HG02870 (cell line): ENCODE results near the gene HNRNPR.
A peak's percentile ranks its signal among the peaks of the same experiment; 100 is the strongest.

Source experiments
- ATAC-seq: cut with Tn5 transposase; IDR thresholded peaks from one replicate; pipeline ENCODE4 v1.9.1; 2021; ENCODE audit warnings: mild to moderate bottlenecking, moderate library complexity; ENCODE audit not compliant: unreplicated experiment

Gene HNRNPR

GRCh38 chr1:23369335-23370013, 25.4 kb upstream of the HNRNPR start, which contains the start of gene ZNF436:
TSS of gene ZNF436 (minus strand) at chr1:23369836. CDS start at chr1:23368005, 1,831 bp downstream.
- ATAC-seq: no peak

GRCh38 chr1:23368562-23369334, 24.7 kb upstream of the HNRNPR start:
- peak; percentile 61 for ATAC-seq

- ATAC-seq: peak; percentile 93
Observed at GRCh38 chr1:23367791-23368561, 23.9 kb upstream of the HNRNPR start.

GRCh38 chr1:23367451-23367790, 23.3 kb upstream of the HNRNPR start:
- ATAC-seq: no peak

GRCh38 chr1:23366598-23366997, 22.5 kb upstream of the HNRNPR start:
- ATAC-seq: no peak

GRCh38 chr1:23366146-23366545, 22.1 kb upstream of the HNRNPR start:
- no peak for ATAC-seq

- ATAC-seq: no peak
Observed at GRCh38 chr1:23362218-23362713, 18.2 kb upstream of the HNRNPR start.

- ATAC-seq: no peak
Observed at GRCh38 chr1:23358310-23358875, 14.3 kb upstream of the HNRNPR start.

GRCh38 chr1:23357138-23357908, 13.2 kb upstream of the HNRNPR start:
- no peak for ATAC-seq

GRCh38 chr1:23356471-23357137, 12.5 kb upstream of the HNRNPR start:
- ATAC-seq: no peak

- no peak for ATAC-seq
Observed at GRCh38 chr1:23354245-23354644, 10.2 kb upstream of the HNRNPR start.

- no peak for ATAC-seq
Observed at GRCh38 chr1:23352096-23352695, 8.1 kb upstream of the HNRNPR start.

- ATAC-seq: no peak
Observed at GRCh38 chr1:23345920-23346319, 1.8 kb upstream of the HNRNPR start.

- no peak for ATAC-seq
Observed at GRCh38 chr1:23344987-23345472, 946 bp upstream of the HNRNPR start.

- peak; percentile 15 for ATAC-seq
Observed at GRCh38 chr1:23343221-23344110, 618 bp downstream of the HNRNPR start.

- ATAC-seq: no peak
Observed at GRCh38 chr1:23341931-23342692, 2.0 kb downstream of the HNRNPR start.

GRCh38 chr1:23339632-23340031, 4.5 kb downstream of the HNRNPR start:
- ATAC-seq: no peak

- ATAC-seq: no peak
Observed at GRCh38 chr1:23337869-23338268, 6.2 kb downstream of the HNRNPR start.
